ENCODE results near the gene PLCD4. TPM values are rescaled to one million over a fixed set of nuclear protein-coding genes. Genes with fewer than 3 reads are reported as not detected.

The PLCD4 gene
- polyA plus RNA-seq, 2 of the 4 experiments (the other 2 are of a cell fraction) = 1.2 to 2.8 TPM

- no peak for FAIRE-seq
- POLR2A ChIA-PET = no interaction called here
- no peaks in the 10 kb centered on the region for H3K4me1 ChIP-seq
- no peak overlapping the region for H3K4me3 ChIP-seq
- no peak for DNase-seq (ENCODE audit: low read depth in 1 of 2, low spot score in 1 of 2)
- ATAC-seq = no peak
- no peak overlapping the region for H3K4me2 ChIP-seq
- no peaks in the 10 kb centered on the region for H3K9me3 ChIP-seq
- CTCF ChIA-PET = interaction anchor here (0.6 to 1.0 kb wide), 2 partner anchors 27 to 39 kb away, joined by 3 read pairs; partner anchors contain the start of genes BCS1L and ZNF142
- WGBS (ENCODE audit: missing lambda C conversion rate) = 72% methylated on average over 7 of the region's 7 CpGs
- no peak for TF ChIP-seq CBX2 (IDR thresholded peaks at IDR 0.05; ENCODE audit: borderline replicate concordance, low read depth)
- TF ChIP-seq RNF2 (IDR thresholded peaks at IDR 0.05; ENCODE audit: borderline replicate concordance, low read depth) = no peak
- no peak for TF ChIP-seq HEYL (CRISPR knock-in tag; IDR thresholded peaks at IDR 0.05)
- TF ChIP-seq FOSL2 (IDR thresholded peaks at IDR 0.05) = no peak
- no peak for TF ChIP-seq FOSL2 (CRISPR knock-in tag; IDR thresholded peaks at IDR 0.05)
- no peak for TF ChIP-seq JUNB (IDR thresholded peaks at IDR 0.05)
- TF ChIP-seq TFCP2L1 (CRISPR knock-in tag; IDR thresholded peaks at IDR 0.05) = no peak
- TF ChIP-seq ZFP36 (IDR thresholded peaks at IDR 0.05; ENCODE audit: borderline replicate concordance, partially characterized antibody) = no peak
- no peak for TF ChIP-seq ZNF302 (CRISPR knock-in tag; IDR thresholded peaks at IDR 0.05)
- no peak for TF ChIP-seq MYC (IDR thresholded peaks at IDR 0.05; ENCODE audit: borderline replicate concordance, low read length)
- no peak overlapping the region for H3K27ac ChIP-seq
Measured at GRCh38 chr2:218621007-218621406, 13.3 kb downstream of the PLCD4 start.

- TF ChIP-seq MAZ (IDR thresholded peaks at IDR 0.05; ENCODE audit: borderline replicate concordance, low read depth, low read length) (no peak), RARB (CRISPR knock-in tag; IDR thresholded peaks at IDR 0.05) (no peak), FOSL2 (IDR thresholded peaks at IDR 0.05) (no peak), FOSL2 (CRISPR knock-in tag; IDR thresholded peaks at IDR 0.05) (no peak), FOXS1 (CRISPR knock-in tag; IDR thresholded peaks at IDR 0.05) (no peak), ZC3H11A (IDR thresholded peaks at IDR 0.05) (no peak), BHLHE40 (IDR thresholded peaks at IDR 0.05; ENCODE audit: low read depth, low read length) (no peak), CHD4 (IDR thresholded peaks at IDR 0.05; ENCODE audit: borderline replicate concordance) (no peak), EHMT2 (IDR thresholded peaks at IDR 0.05; ENCODE audit: low read depth) (no peak), CBX2 (IDR thresholded peaks at IDR 0.05; ENCODE audit: borderline replicate concordance, low read depth) (no peak), NPAS2 (CRISPR knock-in tag; IDR thresholded peaks at IDR 0.05; ENCODE audit: borderline replicate concordance) (no peak), PHF8 (IDR thresholded peaks at IDR 0.05; ENCODE audit: borderline replicate concordance, low read depth) (no peak), HDAC2 (IDR thresholded peaks at IDR 0.05) (no peak), MYC (IDR thresholded peaks at IDR 0.05; ENCODE audit: borderline replicate concordance, low read length) (no peak), KDM1A (IDR thresholded peaks at IDR 0.05; ENCODE audit: low read depth) (no peak)
- TF ChIP-seq, protein P1, sequence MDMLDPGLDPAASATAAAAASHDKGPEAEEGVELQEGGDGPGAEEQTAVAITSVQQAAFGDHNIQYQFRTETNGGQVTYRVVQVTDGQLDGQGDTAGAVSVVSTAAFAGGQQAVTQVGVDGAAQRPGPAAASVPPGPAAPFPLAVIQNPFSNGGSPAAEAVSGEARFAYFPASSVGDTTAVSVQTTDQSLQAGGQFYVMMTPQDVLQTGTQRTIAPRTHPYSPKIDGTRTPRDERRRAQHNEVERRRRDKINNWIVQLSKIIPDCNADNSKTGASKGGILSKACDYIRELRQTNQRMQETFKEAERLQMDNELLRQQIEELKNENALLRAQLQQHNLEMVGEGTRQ (IDR thresholded peaks at IDR 0.05) = no peak
- TF ChIP-seq, protein P2, sequence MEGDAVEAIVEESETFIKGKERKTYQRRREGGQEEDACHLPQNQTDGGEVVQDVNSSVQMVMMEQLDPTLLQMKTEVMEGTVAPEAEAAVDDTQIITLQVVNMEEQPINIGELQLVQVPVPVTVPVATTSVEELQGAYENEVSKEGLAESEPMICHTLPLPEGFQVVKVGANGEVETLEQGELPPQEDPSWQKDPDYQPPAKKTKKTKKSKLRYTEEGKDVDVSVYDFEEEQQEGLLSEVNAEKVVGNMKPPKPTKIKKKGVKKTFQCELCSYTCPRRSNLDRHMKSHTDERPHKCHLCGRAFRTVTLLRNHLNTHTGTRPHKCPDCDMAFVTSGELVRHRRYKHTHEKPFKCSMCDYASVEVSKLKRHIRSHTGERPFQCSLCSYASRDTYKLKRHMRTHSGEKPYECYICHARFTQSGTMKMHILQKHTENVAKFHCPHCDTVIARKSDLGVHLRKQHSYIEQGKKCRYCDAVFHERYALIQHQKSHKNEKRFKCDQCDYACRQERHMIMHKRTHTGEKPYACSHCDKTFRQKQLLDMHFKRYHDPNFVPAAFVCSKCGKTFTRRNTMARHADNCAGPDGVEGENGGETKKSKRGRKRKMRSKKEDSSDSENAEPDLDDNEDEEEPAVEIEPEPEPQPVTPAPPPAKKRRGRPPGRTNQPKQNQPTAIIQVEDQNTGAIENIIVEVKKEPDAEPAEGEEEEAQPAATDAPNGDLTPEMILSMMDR (IDR thresholded peaks at IDR 0.05) = no peak
- Histone ChIP-seq H3K9me3 (no peaks in the 10 kb centered on the region), H3K4me3 (no peak overlapping the region), H3K4me1 (no peaks in the 10 kb centered on the region), H3K4me2 (no peak overlapping the region), H3K27ac (no peak overlapping the region)
- 68% methylated on average over 7 of the region's 7 CpGs for WGBS (ENCODE audit: missing lambda C conversion rate)
- ATAC-seq (peak in 1 of 2 experiments; percentile 31; a peak in 3 of 6 replicates), FAIRE-seq (no peak), DNase-seq (ENCODE audit: low read depth in 1 of 2, low spot score in 1 of 2) (no peak)
- CTCF ChIA-PET = no interaction called here
- POLR2A ChIA-PET = no interaction called here
Measured at GRCh38 chr2:218622606-218623365, 15.1 kb downstream of the PLCD4 start.

Data from A549 (cell line).